GM12878 (cell line): ENCODE measurements around the gene MLXIP. TPM values are rescaled to one million over a fixed set of nuclear protein-coding genes. Genes with fewer than 3 reads are reported as not detected.

Experiments
- ATAC-seq: fragments of 200-7000 bp; cut with Tn5 transposase; 3 replicates; pipeline ENCODE4 v1.9.1; 2020; ENCODE audit warnings: mild to moderate bottlenecking, moderate library complexity
- BruUV-seq: library from RNA; stranded (reverse); fragments of 400-500 nt; replicated peaks from 2 replicates; lab custom pipeline; 2021; lab: Mats Ljungman, UMichigan
- CTCF ChIA-PET: fragments of 300-600 bp; sonication (Branson Sonifier 250); formaldehyde crosslinking; extraction: SDS; loops from one replicate; lab custom pipeline; 2021; ENCODE audit warnings: inconsistent platforms; lab: Yijun Ruan, JAX
- POLR2A ChIA-PET: fragments of 350-600 bp; formaldehyde crosslinking; extraction: SDS; loops from one replicate; lab custom pipeline; 2021; ENCODE audit warnings: inconsistent platforms; lab: Charles Lee
- RAD21 ChIA-PET: fragments of 300-600 bp; sonication (Branson Sonifier 250); formaldehyde crosslinking; loops from one replicate; lab custom pipeline; 2023; ENCODE audit warnings: antibody characterized with exemption; ENCODE audit not compliant: unreplicated experiment; lab: Charles Lee
- SMC1A ChIA-PET: fragments of 300-600 bp; sonication (Branson Sonifier 250); formaldehyde crosslinking; loops from one replicate; lab custom pipeline; 2023; ENCODE audit not compliant: unreplicated experiment, uncharacterized antibody; lab: Charles Lee
- DNase-seq: peaks from one replicate; pipeline ENCODE4 v3.0.0-alpha.2; 2011; ENCODE audit warnings: low read depth, low spot score
- FAIRE-seq: peaks from 3 replicates; lab custom pipeline; 2011; peaks lifted over from hg19 to GRCh38; lab: Jason Lieb, UNC
- H2AFZ ChIP-seq: 2 replicates; pipeline ENCODE4 v1.6.0; 2011; ENCODE audit warnings: low read depth, low read length, control low read depth; ENCODE audit not compliant: control insufficient read depth
- H3K27ac ChIP-seq: 2 replicates; pipeline ENCODE4 v1.5.1; 2011; ENCODE audit warnings: control low read depth; ENCODE audit not compliant: control insufficient read depth, insufficient read depth
- H3K27me3 ChIP-seq, 2 experiments: replicated peaks in 1 of 2; 2 replicates each; pipeline versions ENCODE4 v1.6.0 to v1.6.1; 2011; ENCODE audit warnings: low read length in 1 of 2; ENCODE audit not compliant: control insufficient read depth in 2 of 2, insufficient read depth in 2 of 2
- H3K36me3 ChIP-seq, 2 experiments: 2 replicates each; pipeline ENCODE4 v1.5.1; 2011; ENCODE audit warnings: low read length in 1 of 2; ENCODE audit not compliant: control insufficient read depth in 2 of 2, insufficient read depth in 2 of 2
- H3K4me1 ChIP-seq: 2 replicates; pipeline ENCODE4 v1.6.1; 2011; ENCODE audit warnings: mild to moderate bottlenecking, low read length, moderate library complexity, mixed read lengths; ENCODE audit not compliant: control insufficient read depth, insufficient read depth
- H3K4me2 ChIP-seq: 2 replicates; pipeline ENCODE4 v1.6.0; 2011; ENCODE audit warnings: control low read depth; ENCODE audit not compliant: control insufficient read depth, insufficient read depth
- H3K4me3 ChIP-seq: fragments of 200-600 bp; sonication (generic); 2 replicates; pipeline ENCODE4 v1.5.1; 2016
- H3K79me2 ChIP-seq: 2 replicates; pipeline ENCODE4 v1.6.0; 2011; ENCODE audit warnings: low read length; ENCODE audit not compliant: control insufficient read depth, insufficient read depth
- H3K9ac ChIP-seq: 2 replicates; pipeline ENCODE4 v1.8.0; 2011; ENCODE audit warnings: low read length, control low read depth, mixed read lengths; ENCODE audit not compliant: control insufficient read depth, insufficient read depth
- H3K9me3 ChIP-seq: replicated peaks from 3 replicates; pipeline ENCODE4 v1.5.1; 2011; ENCODE audit warnings: mild to moderate bottlenecking, low read length; ENCODE audit not compliant: control insufficient read depth, insufficient read depth
- H4K20me1 ChIP-seq: 2 replicates; pipeline ENCODE4 v1.6.0; 2011; ENCODE audit not compliant: control insufficient read depth, insufficient read depth
- POLR2AphosphoS2 ChIP-seq: IDR thresholded peaks from 2 replicates; pipeline ENCODE4 v1.6.1; 2011; ENCODE audit warnings: low read depth, mild to moderate bottlenecking, low read length, improper control_type of control experiment, moderate library complexity
- ZBED1 ChIP-seq: IDR thresholded peaks from 2 replicates; pipeline ENCODE4 v1.6.1; 2016; ENCODE audit warnings: borderline replicate concordance
- WGBS: methylation state at CpG from one replicate; pipeline ENCODE4 v1.1.6; 2016; ENCODE audit warnings: low lambda C conversion rate; ENCODE audit not compliant: insufficient replicate concordance, insufficient coverage; ENCODE audit errors: missing lambda C conversion rate; 5-methylcytosine and 5-hydroxymethylcytosine counted together
- in situ Hi-C: fragments of 300-500 bp; cut with MboI; formaldehyde crosslinking; loops from 9 replicates; pipeline ENCODE4 v1.14.3; 2018; ENCODE audit warnings: mixed read lengths
- intact Hi-C: fragments of 100-400 bp; cut with micrococcal nuclease; formaldehyde crosslinking; loops from one replicate; pipeline ENCODE4 v1.14.2; 2022; ENCODE audit not compliant: unreplicated experiment
- polyA plus RNA-seq, 11 experiments: library from polyadenylated mRNA; depleted of rRNA in 4 of 11; unstranded in 6 of 11; stranded (reverse) in 5 of 11; fragments of >200 nt; fragmentation: Nextera tagmentation in 4 of 11; fragmentation: Illumina TruSeq in 1 of 11; extraction: Ambion mirVana in 4 of 11; extraction: Trizol in 1 of 11; gene quantifications; 1 replicate in 1 of 11; 2 replicates in 10 of 11; pipeline versions ENCODE4 v1.2.1 to v1.2.3, GENCODE V29; 2011 to 2016; ENCODE audit warnings: inconsistent platforms in 2 of 11, missing spikeins in 2 of 11, low read depth in 1 of 11
- total RNA-seq, 4 experiments: library from RNA; depleted of rRNA in 3 of 4; stranded (reverse); fragments of >200 nt in 3 of 4; fragmentation: Illumina TruSeq in 1 of 4; extraction: Trizol in 1 of 4; gene quantifications; 2 replicates each; pipeline versions ENCODE4 v1.2.1 to v1.2.3, GENCODE V29; 2013 to 2021
- TF ChIP-seq, protein P1 (sequence below): fragments of 450-650 bp; IDR thresholded peaks from 2 replicates; pipeline ENCODE4 v1.6.1; 2017; ENCODE audit warnings: mild to moderate bottlenecking, moderate library complexity
- TF ChIP-seq, protein P2 (sequence below): IDR thresholded peaks from 2 replicates; pipeline ENCODE4 v1.6.1; 2012; ENCODE audit warnings: low read depth, low read length, improper control_type of control experiment

MLXIP gene
- total and polyA plus RNA-seq, 10 of the 15 experiments (the other 5 are each of a cell fraction or from before 2014, with no cell fraction given): 1.1 to 23.7 (median 7.0) TPM

DNA sequence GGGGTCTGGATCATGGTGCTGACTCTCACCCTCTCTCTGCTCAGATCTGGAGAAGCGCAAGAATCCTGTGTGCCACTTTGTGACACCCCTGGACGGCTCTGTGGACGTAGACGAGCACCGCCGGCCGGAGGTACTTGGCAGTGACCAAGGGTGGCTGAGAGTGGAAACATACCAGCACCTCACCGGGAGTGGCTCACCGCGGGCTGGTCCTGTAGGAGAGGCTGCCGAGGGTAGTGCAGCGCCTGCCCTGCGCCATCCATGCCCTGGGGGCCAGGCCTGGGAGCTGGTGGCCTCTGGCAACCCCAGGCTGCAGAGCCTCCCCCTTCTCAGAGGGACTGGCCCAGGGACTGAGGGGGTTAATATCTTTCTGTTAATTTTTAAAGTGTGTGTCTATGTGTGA lies 49.3 kb downstream of the MLXIP start:
- Histone ChIP-seq H3K4me3 (no peak overlapping the region), H3K4me2 (no peak overlapping the region), H2AFZ (no peak overlapping the region), H3K9ac (no peak overlapping the region), H3K27ac (no peak overlapping the region), H3K9me3 (no peaks in the 10 kb centered on the region), H3K4me1 (no peaks in the 10 kb centered on the region; the same call in 1 of the 2 replicates), H3K27me3 (no peaks in the 10 kb centered on the region), H3K36me3 (peaks cover 0 to 11% of the 10 kb centered on the region in 2 experiments; a peak in 3 of 4 replicates), H4K20me1 (no peaks in the 10 kb centered on the region)
- no peak for FAIRE-seq
- POLR2A ChIA-PET: no interaction called here
- ATAC-seq: no peak
- intact Hi-C loops: no loop called here
- in situ Hi-C loops: no loop called here
- RAD21 ChIA-PET: interaction anchor here (0.8 kb wide), 1 partner anchor 72 kb away, joined by 3 read pairs; no protein-coding TSS in a partner anchor
- SMC1A ChIA-PET: no interaction called here
- 86% methylated on average over 13 of the region's 13 CpGs for WGBS
- DNase-seq: no peak
- no peak for TF ChIP-seq POLR2AphosphoS2
- TF ChIP-seq, protein P1, sequence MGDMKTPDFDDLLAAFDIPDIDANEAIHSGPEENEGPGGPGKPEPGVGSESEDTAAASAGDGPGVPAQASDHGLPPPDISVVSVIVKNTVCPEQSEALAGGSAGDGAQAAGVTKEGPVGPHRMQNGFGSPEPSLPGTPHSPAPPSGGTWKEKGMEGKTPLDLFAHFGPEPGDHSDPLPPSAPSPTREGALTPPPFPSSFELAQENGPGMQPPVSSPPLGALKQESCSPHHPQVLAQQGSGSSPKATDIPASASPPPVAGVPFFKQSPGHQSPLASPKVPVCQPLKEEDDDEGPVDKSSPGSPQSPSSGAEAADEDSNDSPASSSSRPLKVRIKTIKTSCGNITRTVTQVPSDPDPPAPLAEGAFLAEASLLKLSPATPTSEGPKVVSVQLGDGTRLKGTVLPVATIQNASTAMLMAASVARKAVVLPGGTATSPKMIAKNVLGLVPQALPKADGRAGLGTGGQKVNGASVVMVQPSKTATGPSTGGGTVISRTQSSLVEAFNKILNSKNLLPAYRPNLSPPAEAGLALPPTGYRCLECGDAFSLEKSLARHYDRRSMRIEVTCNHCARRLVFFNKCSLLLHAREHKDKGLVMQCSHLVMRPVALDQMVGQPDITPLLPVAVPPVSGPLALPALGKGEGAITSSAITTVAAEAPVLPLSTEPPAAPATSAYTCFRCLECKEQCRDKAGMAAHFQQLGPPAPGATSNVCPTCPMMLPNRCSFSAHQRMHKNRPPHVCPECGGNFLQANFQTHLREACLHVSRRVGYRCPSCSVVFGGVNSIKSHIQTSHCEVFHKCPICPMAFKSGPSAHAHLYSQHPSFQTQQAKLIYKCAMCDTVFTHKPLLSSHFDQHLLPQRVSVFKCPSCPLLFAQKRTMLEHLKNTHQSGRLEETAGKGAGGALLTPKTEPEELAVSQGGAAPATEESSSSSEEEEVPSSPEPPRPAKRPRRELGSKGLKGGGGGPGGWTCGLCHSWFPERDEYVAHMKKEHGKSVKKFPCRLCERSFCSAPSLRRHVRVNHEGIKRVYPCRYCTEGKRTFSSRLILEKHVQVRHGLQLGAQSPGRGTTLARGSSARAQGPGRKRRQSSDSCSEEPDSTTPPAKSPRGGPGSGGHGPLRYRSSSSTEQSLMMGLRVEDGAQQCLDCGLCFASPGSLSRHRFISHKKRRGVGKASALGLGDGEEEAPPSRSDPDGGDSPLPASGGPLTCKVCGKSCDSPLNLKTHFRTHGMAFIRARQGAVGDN: no peak
- TF ChIP-seq, protein P2, sequence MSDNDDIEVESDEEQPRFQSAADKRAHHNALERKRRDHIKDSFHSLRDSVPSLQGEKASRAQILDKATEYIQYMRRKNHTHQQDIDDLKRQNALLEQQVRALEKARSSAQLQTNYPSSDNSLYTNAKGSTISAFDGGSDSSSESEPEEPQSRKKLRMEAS: no peak
- TF ChIP-seq ZBED1: no peak
- TF ChIP-seq, all 136 proteins: peak for 0
- no TSS peak for BruUV-seq
- H3K79me2 ChIP-seq: no peaks in the 10 kb centered on the region
- CTCF ChIA-PET: no interaction called here
